ENCODE results near the gene AVPI1.

The AVPI1 gene

DNA sequence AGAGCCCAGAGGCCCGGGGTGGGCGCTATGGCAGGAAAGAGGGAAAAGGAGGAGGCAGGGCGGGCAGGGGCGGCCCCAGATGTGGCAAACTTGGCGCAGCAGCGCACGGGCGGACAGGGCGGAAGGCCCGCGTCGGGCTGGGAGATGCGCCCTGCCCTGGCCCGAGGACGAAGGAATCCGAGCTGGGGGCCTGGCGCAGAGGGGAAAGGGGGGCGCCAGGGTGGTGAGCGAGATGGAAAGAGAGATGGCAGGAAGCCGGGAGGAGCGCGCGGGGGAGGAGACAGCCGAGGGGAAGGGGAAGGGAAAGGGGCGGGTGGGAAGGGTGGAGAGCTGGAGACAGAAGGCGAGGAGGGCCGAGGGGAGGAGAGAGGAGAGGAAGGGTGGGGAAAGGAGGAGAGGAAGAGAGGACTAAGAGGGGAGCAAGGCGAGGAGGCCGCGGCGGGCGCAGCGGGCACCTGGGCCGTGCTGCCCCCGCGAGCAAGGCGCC lies 26.3 kb upstream of the AVPI1 start, which contains the start of gene MARVELD1 (continued):
- TF ChIP-seq, protein P1, sequence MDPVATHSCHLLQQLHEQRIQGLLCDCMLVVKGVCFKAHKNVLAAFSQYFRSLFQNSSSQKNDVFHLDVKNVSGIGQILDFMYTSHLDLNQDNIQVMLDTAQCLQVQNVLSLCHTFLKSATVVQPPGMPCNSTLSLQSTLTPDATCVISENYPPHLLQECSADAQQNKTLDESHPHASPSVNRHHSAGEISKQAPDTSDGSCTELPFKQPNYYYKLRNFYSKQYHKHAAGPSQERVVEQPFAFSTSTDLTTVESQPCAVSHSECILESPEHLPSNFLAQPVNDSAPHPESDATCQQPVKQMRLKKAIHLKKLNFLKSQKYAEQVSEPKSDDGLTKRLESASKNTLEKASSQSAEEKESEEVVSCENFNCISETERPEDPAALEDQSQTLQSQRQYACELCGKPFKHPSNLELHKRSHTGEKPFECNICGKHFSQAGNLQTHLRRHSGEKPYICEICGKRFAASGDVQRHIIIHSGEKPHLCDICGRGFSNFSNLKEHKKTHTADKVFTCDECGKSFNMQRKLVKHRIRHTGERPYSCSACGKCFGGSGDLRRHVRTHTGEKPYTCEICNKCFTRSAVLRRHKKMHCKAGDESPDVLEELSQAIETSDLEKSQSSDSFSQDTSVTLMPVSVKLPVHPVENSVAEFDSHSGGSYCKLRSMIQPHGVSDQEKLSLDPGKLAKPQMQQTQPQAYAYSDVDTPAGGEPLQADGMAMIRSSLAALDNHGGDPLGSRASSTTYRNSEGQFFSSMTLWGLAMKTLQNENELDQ (tag by site-specific recombination; IDR thresholded peaks at IDR 0.05; ENCODE audit: low read depth) = no peak
- TF ChIP-seq ZIC2 (tag by site-specific recombination; IDR thresholded peaks at IDR 0.05) (no peak), SP2 (tag by site-specific recombination; IDR thresholded peaks at IDR 0.05) (peak; percentile 94), ZNF843 (tag by site-specific recombination; IDR thresholded peaks at IDR 0.05) (peak; percentile 56; the same call in 1 of the 2 replicates), ZNF501 (tag by site-specific recombination; IDR thresholded peaks at IDR 0.05) (0 out of 2 replicates have a peak, but pooled peaks have one; percentile 45), ZNF555 (tag by site-specific recombination; conservative IDR thresholded peaks at IDR 0.05) (no peak), ZFP41 (tag by site-specific recombination; IDR thresholded peaks at IDR 0.05; ENCODE audit: borderline replicate concordance) (no peak), ZFP37 (tag by site-specific recombination; IDR thresholded peaks at IDR 0.05) (no peak), ZNF654 (tag by site-specific recombination; IDR thresholded peaks at IDR 0.05; ENCODE audit: low read depth) (no peak), ZNF350 (tag by site-specific recombination; IDR thresholded peaks at IDR 0.05) (no peak), KLF1 (tag by site-specific recombination; IDR thresholded peaks at IDR 0.05) (peak; percentile 88), TCF7L2 (IDR thresholded peaks at IDR 0.05; ENCODE audit: borderline replicate concordance, low read depth, low read length) (no peak)
- TF ChIP-seq, protein P2, sequence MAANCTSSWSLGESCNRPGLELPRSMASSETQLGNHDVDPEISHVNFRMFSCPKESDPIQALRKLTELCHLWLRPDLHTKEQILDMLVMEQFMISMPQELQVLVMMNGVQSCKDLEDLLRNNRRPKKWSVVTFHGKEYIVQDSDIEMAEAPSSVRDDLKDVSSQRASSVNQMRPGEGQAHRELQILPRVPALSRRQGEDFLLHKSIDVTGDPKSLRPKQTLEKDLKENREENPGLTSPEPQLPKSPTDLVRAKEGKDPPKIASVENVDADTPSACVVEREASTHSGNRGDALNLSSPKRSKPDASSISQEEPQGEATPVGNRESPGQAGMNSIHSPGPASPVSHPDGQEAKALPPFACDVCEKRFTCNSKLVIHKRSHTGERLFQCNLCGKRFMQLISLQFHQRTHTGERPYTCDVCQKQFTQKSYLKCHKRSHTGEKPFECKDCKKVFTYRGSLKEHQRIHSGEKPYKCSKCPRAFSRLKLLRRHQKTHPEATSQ (tag by site-specific recombination; IDR thresholded peaks at IDR 0.05) = no peak
- TF ChIP-seq, protein P3, sequence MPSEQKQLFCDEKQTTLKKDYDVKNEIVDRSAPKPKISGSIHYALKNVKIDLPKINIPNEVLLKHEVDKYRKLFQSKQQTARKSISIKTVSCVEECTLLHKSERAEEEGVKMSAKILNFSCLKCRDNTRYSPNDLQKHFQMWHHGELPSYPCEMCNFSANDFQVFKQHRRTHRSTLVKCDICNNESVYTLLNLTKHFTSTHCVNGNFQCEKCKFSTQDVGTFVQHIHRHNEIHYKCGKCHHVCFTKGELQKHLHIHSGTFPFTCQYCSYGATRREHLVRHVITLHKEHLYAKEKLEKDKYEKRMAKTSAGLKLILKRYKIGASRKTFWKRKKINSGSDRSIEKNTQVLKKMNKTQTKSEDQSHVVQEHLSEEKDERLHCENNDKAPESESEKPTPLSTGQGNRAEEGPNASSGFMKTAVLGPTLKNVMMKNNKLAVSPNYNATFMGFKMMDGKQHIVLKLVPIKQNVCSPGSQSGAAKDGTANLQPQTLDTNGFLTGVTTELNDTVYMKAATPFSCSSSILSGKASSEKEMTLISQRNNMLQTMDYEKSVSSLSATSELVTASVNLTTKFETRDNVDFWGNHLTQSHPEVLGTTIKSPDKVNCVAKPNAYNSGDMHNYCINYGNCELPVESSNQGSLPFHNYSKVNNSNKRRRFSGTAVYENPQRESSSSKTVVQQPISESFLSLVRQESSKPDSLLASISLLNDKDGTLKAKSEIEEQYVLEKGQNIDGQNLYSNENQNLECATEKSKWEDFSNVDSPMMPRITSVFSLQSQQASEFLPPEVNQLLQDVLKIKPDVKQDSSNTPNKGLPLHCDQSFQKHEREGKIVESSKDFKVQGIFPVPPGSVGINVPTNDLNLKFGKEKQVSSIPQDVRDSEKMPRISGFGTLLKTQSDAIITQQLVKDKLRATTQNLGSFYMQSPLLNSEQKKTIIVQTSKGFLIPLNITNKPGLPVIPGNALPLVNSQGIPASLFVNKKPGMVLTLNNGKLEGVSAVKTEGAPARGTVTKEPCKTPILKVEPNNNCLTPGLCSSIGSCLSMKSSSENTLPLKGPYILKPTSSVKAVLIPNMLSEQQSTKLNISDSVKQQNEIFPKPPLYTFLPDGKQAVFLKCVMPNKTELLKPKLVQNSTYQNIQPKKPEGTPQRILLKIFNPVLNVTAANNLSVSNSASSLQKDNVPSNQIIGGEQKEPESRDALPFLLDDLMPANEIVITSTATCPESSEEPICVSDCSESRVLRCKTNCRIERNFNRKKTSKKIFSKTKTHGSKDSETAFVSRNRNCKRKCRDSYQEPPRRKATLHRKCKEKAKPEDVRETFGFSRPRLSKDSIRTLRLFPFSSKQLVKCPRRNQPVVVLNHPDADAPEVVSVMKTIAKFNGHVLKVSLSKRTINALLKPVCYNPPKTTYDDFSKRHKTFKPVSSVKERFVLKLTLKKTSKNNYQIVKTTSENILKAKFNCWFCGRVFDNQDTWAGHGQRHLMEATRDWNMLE (tag by site-specific recombination; conservative IDR thresholded peaks at IDR 0.05; ENCODE audit: low read depth) = no peak
- TF ChIP-seq, protein P4, sequence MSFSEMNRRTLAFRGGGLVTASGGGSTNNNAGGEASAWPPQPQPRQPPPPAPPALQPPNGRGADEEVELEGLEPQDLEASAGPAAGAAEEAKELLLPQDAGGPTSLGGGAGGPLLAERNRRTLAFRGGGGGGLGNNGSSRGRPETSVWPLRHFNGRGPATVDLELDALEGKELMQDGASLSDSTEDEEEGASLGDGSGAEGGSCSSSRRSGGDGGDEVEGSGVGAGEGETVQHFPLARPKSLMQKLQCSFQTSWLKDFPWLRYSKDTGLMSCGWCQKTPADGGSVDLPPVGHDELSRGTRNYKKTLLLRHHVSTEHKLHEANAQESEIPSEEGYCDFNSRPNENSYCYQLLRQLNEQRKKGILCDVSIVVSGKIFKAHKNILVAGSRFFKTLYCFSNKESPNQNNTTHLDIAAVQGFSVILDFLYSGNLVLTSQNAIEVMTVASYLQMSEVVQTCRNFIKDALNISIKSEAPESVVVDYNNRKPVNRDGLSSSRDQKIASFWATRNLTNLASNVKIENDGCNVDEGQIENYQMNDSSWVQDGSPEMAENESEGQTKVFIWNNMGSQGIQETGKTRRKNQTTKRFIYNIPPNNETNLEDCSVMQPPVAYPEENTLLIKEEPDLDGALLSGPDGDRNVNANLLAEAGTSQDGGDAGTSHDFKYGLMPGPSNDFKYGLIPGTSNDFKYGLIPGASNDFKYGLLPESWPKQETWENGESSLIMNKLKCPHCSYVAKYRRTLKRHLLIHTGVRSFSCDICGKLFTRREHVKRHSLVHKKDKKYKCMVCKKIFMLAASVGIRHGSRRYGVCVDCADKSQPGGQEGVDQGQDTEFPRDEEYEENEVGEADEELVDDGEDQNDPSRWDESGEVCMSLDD (tag by site-specific recombination; IDR thresholded peaks at IDR 0.05) = 0 out of 2 replicates have a peak, but pooled peaks have one; percentile 68
- TF ChIP-seq, protein P5, sequence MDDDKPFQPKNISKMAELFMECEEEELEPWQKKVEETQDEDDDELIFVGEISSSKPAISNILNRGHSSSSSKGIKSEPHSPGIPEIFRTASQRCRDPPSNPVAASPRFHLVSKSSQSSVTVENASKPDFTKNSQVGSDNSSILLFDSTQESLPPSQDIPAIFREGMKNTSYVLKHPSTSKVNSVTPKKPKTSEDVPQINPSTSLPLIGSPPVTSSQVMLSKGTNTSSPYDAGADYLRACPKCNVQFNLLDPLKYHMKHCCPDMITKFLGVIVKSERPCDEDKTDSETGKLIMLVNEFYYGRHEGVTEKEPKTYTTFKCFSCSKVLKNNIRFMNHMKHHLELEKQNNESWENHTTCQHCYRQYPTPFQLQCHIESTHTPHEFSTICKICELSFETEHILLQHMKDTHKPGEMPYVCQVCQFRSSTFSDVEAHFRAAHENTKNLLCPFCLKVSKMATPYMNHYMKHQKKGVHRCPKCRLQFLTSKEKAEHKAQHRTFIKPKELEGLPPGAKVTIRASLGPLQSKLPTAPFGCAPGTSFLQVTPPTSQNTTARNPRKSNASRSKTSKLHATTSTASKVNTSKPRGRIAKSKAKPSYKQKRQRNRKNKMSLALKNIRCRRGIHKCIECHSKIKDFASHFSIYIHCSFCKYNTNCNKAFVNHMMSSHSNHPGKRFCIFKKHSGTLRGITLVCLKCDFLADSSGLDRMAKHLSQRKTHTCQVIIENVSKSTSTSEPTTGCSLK (tag by site-specific recombination; IDR thresholded peaks at IDR 0.05) = no peak
- TF ChIP-seq, protein P6, sequence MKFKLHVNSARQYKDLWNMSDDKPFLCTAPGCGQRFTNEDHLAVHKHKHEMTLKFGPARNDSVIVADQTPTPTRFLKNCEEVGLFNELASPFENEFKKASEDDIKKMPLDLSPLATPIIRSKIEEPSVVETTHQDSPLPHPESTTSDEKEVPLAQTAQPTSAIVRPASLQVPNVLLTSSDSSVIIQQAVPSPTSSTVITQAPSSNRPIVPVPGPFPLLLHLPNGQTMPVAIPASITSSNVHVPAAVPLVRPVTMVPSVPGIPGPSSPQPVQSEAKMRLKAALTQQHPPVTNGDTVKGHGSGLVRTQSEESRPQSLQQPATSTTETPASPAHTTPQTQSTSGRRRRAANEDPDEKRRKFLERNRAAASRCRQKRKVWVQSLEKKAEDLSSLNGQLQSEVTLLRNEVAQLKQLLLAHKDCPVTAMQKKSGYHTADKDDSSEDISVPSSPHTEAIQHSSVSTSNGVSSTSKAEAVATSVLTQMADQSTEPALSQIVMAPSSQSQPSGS (tag by site-specific recombination; IDR thresholded peaks at IDR 0.05; ENCODE audit: low read depth) = no peak
- TF ChIP-seq, protein P7, sequence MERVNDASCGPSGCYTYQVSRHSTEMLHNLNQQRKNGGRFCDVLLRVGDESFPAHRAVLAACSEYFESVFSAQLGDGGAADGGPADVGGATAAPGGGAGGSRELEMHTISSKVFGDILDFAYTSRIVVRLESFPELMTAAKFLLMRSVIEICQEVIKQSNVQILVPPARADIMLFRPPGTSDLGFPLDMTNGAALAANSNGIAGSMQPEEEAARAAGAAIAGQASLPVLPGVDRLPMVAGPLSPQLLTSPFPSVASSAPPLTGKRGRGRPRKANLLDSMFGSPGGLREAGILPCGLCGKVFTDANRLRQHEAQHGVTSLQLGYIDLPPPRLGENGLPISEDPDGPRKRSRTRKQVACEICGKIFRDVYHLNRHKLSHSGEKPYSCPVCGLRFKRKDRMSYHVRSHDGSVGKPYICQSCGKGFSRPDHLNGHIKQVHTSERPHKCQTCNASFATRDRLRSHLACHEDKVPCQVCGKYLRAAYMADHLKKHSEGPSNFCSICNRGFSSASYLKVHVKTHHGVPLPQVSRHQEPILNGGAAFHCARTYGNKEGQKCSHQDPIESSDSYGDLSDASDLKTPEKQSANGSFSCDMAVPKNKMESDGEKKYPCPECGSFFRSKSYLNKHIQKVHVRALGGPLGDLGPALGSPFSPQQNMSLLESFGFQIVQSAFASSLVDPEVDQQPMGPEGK (tag by site-specific recombination; IDR thresholded peaks at IDR 0.05) = peak; percentile 91
- TF ChIP-seq, protein P8, sequence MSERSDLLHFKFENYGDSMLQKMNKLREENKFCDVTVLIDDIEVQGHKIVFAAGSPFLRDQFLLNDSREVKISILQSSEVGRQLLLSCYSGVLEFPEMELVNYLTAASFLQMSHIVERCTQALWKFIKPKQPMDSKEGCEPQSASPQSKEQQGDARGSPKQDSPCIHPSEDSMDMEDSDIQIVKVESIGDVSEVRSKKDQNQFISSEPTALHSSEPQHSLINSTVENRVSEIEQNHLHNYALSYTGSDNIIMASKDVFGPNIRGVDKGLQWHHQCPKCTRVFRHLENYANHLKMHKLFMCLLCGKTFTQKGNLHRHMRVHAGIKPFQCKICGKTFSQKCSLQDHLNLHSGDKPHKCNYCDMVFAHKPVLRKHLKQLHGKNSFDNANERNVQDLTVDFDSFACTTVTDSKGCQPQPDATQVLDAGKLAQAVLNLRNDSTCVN (tag by site-specific recombination; optimal IDR thresholded peaks at IDR 0.05) = no peak

All from HEK293 (cell line).